ENCODE data around the gene MAGI1. TPM values are rescaled to one million over a fixed set of nuclear protein-coding genes. Genes with fewer than 3 reads are reported as not detected.
A peak's percentile ranks its signal among the peaks of the same experiment; 100 is the strongest.

Gene MAGI1
- total RNA-seq, 1 experiment from 2014 or later, result 58.2 TPM

DNA sequence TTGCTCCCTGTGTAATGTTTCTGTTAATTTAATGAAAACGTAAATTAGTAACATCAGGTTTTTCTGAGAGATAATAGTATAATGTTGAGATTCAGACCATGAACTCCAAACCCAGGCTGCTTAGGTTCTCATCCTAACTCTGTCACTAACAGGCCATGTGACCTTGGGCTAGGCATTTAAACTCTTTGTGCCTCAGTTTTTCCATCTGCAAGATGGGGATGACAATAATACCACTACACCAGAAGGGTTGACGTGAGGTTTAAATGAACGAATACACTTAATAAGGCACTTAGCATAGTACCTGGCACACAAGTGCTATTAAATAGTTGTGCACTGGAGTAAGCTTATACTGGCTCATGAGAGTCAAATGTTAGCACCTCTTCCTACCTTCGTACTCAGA lies 370.8 kb downstream of the MAGI1 start (continued):
- TF ChIP-seq, protein P1, sequence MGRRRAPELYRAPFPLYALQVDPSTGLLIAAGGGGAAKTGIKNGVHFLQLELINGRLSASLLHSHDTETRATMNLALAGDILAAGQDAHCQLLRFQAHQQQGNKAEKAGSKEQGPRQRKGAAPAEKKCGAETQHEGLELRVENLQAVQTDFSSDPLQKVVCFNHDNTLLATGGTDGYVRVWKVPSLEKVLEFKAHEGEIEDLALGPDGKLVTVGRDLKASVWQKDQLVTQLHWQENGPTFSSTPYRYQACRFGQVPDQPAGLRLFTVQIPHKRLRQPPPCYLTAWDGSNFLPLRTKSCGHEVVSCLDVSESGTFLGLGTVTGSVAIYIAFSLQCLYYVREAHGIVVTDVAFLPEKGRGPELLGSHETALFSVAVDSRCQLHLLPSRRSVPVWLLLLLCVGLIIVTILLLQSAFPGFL (CRISPR knock-in tag; IDR thresholded peaks at IDR 0.05; ENCODE audit: borderline replicate concordance), result no peak

DNA sequence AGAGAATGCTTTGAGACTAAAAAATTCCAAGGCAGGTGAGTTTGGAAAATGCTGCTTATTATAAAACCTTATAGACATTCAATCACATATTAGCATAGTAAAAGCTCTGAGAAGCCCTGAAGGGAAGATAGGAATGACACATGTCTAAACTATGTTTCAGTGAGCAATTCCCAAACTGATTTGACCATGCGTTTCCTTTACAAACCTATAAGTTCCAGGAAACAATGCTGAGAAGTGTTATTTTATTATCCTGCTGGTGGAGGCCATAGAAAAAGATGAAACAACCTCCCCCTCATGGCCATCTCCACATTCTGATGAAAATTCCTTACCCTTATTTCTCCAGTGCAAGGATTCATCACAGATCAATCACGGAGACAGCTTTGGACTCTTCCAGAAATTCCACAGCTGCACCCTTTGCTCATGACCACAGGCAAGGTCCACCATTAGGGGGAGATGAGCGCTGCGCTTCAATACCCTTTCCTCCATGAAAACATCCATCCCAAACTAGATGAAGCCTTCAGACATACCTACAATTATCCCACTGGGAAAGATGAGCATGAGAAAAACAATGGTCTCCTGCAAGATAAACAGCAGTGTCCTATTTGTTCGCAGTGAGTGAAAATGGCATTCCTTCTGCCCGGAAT lies 372.1 kb downstream of the MAGI1 start:
- Mint-ChIP-seq H3K9me3 (no peaks in the 10 kb centered on the region), H3K27ac (no peak overlapping the region), H3K4me1 (peaks cover 21% of the 10 kb centered on the region), H3K27me3 (ENCODE audit: low read depth) (no peaks in the 10 kb centered on the region), H3K4me3 (no peak overlapping the region), H3K36me3 (no peaks in the 10 kb centered on the region)
- no peak for DNase-seq (ENCODE audit: low spot score)
- no peak for TF ChIP-seq JUN (CRISPR knock-in tag; IDR thresholded peaks at IDR 0.05)
- TF ChIP-seq, protein P2, sequence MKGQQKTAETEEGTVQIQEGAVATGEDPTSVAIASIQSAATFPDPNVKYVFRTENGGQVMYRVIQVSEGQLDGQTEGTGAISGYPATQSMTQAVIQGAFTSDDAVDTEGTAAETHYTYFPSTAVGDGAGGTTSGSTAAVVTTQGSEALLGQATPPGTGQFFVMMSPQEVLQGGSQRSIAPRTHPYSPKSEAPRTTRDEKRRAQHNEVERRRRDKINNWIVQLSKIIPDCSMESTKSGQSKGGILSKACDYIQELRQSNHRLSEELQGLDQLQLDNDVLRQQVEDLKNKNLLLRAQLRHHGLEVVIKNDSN (CRISPR knock-in tag; IDR thresholded peaks at IDR 0.05), result no peak
- TF ChIP-seq, protein P3, sequence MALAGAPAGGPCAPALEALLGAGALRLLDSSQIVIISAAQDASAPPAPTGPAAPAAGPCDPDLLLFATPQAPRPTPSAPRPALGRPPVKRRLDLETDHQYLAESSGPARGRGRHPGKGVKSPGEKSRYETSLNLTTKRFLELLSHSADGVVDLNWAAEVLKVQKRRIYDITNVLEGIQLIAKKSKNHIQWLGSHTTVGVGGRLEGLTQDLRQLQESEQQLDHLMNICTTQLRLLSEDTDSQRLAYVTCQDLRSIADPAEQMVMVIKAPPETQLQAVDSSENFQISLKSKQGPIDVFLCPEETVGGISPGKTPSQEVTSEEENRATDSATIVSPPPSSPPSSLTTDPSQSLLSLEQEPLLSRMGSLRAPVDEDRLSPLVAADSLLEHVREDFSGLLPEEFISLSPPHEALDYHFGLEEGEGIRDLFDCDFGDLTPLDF (CRISPR knock-in tag; IDR thresholded peaks at IDR 0.05), result no peak
- CTCF ChIA-PET, result no interaction called here
- POLR2A ChIA-PET, result no interaction called here
- ATAC-seq, result peak; percentile 56

DNA sequence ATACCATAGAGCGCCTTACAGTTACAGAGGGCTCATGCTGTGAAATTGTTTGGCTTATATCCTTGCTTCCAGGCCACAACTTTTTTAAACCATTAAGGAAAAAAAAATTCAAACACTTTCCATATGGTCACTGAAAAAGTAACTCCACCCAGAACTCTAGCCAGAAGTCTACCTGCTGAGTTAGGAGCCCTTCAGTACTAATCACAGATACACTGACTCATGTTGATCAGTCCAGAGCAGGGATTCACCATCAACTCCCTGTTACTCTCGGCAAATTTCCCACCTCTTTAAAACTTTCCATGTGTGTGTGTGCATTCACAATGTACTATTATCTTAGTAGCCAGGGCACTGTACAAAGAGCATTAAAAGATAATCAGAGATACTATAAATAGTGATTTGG lies 372.8 kb downstream of the MAGI1 start:
- H3K9me3 Mint-ChIP-seq, result no peaks in the 10 kb centered on the region
- CTCF ChIA-PET, result no interaction called here

DNA sequence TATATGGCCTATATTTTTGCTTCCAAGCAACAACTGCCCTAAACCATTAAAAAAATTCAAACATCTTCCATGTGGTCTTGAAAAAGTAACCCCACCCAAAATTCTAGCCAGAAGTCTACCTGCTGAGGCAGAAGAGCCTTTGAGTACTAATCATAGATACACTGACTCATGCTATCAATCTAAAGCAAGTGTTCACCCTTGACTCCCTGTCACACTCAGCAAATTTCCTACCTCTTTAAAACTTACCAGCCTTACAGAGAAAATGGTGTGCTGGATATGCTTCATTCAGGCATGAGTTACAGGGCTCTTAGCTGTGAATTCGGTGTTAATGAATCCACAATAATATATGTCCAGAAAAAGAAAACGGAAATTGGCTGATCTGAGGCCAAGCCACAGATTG lies 373.8 kb downstream of the MAGI1 start:
- ChIA-PET CTCF (no interaction called here), POLR2A (no interaction called here)
- H3K4me3 Mint-ChIP-seq, result no peak overlapping the region
- DNase-seq (ENCODE audit: low spot score) (no peak), ATAC-seq (no peak)
- peaks cover 30% of the 10 kb centered on the region for H3K4me1 Mint-ChIP-seq
- TF ChIP-seq ZNF671 (CRISPR knock-in tag; IDR thresholded peaks at IDR 0.05), result no peak
- no peak for TF ChIP-seq ZNF396 (CRISPR knock-in tag; IDR thresholded peaks at IDR 0.05; ENCODE audit: borderline replicate concordance)
- TF ChIP-seq, protein P4, sequence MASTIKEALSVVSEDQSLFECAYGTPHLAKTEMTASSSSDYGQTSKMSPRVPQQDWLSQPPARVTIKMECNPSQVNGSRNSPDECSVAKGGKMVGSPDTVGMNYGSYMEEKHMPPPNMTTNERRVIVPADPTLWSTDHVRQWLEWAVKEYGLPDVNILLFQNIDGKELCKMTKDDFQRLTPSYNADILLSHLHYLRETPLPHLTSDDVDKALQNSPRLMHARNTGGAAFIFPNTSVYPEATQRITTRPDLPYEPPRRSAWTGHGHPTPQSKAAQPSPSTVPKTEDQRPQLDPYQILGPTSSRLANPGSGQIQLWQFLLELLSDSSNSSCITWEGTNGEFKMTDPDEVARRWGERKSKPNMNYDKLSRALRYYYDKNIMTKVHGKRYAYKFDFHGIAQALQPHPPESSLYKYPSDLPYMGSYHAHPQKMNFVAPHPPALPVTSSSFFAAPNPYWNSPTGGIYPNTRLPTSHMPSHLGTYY (CRISPR knock-in tag; IDR thresholded peaks at IDR 0.05), result no peak
- TF ChIP-seq NFE2L1 (CRISPR knock-in tag; IDR thresholded peaks at IDR 0.05), result no peak
- TF ChIP-seq TCF7 (CRISPR knock-in tag; IDR thresholded peaks at IDR 0.05; ENCODE audit: low read depth), result no peak
- TF ChIP-seq, protein P5, sequence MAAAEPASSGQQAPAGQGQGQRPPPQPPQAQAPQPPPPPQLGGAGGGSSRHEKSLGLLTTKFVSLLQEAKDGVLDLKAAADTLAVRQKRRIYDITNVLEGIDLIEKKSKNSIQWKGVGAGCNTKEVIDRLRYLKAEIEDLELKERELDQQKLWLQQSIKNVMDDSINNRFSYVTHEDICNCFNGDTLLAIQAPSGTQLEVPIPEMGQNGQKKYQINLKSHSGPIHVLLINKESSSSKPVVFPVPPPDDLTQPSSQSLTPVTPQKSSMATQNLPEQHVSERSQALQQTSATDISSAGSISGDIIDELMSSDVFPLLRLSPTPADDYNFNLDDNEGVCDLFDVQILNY (CRISPR knock-in tag; IDR thresholded peaks at IDR 0.05), result no peak
- H3K27me3 Mint-ChIP-seq (ENCODE audit: low read depth), result no peaks in the 10 kb centered on the region
- no peaks in the 10 kb centered on the region for H3K36me3 Mint-ChIP-seq
- no peak overlapping the region for H3K27ac Mint-ChIP-seq
- peaks cover 2% of the 10 kb centered on the region; the same call in 1 of the 2 replicates for H3K9me3 Mint-ChIP-seq

More for the DNA sequence above, 372.8 kb downstream of the MAGI1 start:
- no peaks in the 10 kb centered on the region for H3K27me3 Mint-ChIP-seq (ENCODE audit: low read depth)
- DNase-seq (ENCODE audit: low spot score), result no peak
- H3K4me1 Mint-ChIP-seq, result peaks cover 26% of the 10 kb centered on the region
- TF ChIP-seq TEAD1 (CRISPR knock-in tag; IDR thresholded peaks at IDR 0.05), result no peak
- TF ChIP-seq, protein P6, sequence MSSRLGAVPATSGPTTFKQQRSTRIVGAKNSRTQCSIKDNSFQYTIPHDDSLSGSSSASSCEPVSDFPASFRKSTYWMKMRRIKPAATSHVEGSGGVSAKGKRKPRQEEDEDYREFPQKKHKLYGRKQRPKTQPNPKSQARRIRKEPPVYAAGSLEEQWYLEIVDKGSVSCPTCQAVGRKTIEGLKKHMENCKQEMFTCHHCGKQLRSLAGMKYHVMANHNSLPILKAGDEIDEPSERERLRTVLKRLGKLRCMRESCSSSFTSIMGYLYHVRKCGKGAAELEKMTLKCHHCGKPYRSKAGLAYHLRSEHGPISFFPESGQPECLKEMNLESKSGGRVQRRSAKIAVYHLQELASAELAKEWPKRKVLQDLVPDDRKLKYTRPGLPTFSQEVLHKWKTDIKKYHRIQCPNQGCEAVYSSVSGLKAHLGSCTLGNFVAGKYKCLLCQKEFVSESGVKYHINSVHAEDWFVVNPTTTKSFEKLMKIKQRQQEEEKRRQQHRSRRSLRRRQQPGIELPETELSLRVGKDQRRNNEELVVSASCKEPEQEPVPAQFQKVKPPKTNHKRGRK (CRISPR knock-in tag; IDR thresholded peaks at IDR 0.05; ENCODE audit: borderline replicate concordance), result no peak
- TF ChIP-seq HMGA2 (CRISPR knock-in tag; IDR thresholded peaks at IDR 0.05), result no peak
- TF ChIP-seq GTF2I (CRISPR knock-in tag; conservative IDR thresholded peaks at IDR 0.05), result no peak
- no peak for TF ChIP-seq EMX1 (CRISPR knock-in tag; IDR thresholded peaks at IDR 0.05)
- TF ChIP-seq ZNF219 (CRISPR knock-in tag; IDR thresholded peaks at IDR 0.05; ENCODE audit: borderline replicate concordance), result no peak
- TF ChIP-seq NR3C1 (CRISPR knock-in tag; conservative IDR thresholded peaks at IDR 0.05; ENCODE audit: low read depth), result no peak
- TF ChIP-seq NFATC4 (CRISPR knock-in tag; IDR thresholded peaks at IDR 0.05), result no peak
- no peak for TF ChIP-seq IRF2 (CRISPR knock-in tag; IDR thresholded peaks at IDR 0.05; ENCODE audit: borderline replicate concordance, low read depth)
- TF ChIP-seq, protein P7, sequence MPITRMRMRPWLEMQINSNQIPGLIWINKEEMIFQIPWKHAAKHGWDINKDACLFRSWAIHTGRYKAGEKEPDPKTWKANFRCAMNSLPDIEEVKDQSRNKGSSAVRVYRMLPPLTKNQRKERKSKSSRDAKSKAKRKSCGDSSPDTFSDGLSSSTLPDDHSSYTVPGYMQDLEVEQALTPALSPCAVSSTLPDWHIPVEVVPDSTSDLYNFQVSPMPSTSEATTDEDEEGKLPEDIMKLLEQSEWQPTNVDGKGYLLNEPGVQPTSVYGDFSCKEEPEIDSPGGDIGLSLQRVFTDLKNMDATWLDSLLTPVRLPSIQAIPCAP (CRISPR knock-in tag; IDR thresholded peaks at IDR 0.05), result no peak
- TF ChIP-seq GABPB1 (CRISPR knock-in tag; IDR thresholded peaks at IDR 0.05), result no peak
- TF ChIP-seq SMAD4 (CRISPR knock-in tag; IDR thresholded peaks at IDR 0.05), result no peak
- no peak for TF ChIP-seq NR2C2 (CRISPR knock-in tag; IDR thresholded peaks at IDR 0.05)
- no peak for TF ChIP-seq MXD4 (CRISPR knock-in tag; IDR thresholded peaks at IDR 0.05; ENCODE audit: borderline replicate concordance)
- no peak for TF ChIP-seq FOXP1 (CRISPR knock-in tag; IDR thresholded peaks at IDR 0.05; ENCODE audit: borderline replicate concordance)
- H3K36me3 Mint-ChIP-seq, result no peaks in the 10 kb centered on the region
- POLR2A ChIA-PET, result no interaction called here
- no peak for ATAC-seq
- H3K27ac Mint-ChIP-seq, result no peak overlapping the region
- no peak overlapping the region for H3K4me3 Mint-ChIP-seq

All from WTC11 (cell line).